Right ventricle myocardium inferior (tissue), 1 donor: ENCODE measurements around the gene NEFH. TPM values are rescaled to one million over a fixed set of nuclear protein-coding genes. Genes with fewer than 3 reads are reported as not detected.
A peak's percentile ranks its signal among the peaks of the same experiment; 100 is the strongest.

Experiments used
- ATAC-seq: fragments of 200-7000 bp; cut with Tn5 transposase; one replicate; pipeline ENCODE4 v1.9.1; 2020; ENCODE audit warnings: mild to moderate bottlenecking, moderate library complexity
- DNase-seq: peaks from one replicate; pipeline ENCODE4 v3.0.0; 2021; ENCODE audit errors: missing footprints
- intact Hi-C: fragments of 100-400 bp; cut with DNase I; formaldehyde crosslinking; loops from one replicate; pipeline ENCODE4 v1.11.0; 2022
- total RNA-seq: library from RNA; stranded (reverse); fragmentation: NEBNext Ultra II Directional; extraction: Animal tissue kit (Norgen Biotek cat#: 25700); gene quantifications from one replicate; pipeline ENCODE4 v1.2.1, GENCODE V29; 2021
- donor health status: DM: no; HTN: yes; CAD: no; lungs with severe emphysema.

The NEFH gene
- total RNA-seq, 1 donor from 2014 or later: 0.27 TPM

- peak; percentile 32 for ATAC-seq
- intact Hi-C loops: no loop called here
- DNase-seq: no peak
These were observed 22.3 kb upstream of the NEFH start for GRCh38 chr22:29457730-29458129.

DNA sequence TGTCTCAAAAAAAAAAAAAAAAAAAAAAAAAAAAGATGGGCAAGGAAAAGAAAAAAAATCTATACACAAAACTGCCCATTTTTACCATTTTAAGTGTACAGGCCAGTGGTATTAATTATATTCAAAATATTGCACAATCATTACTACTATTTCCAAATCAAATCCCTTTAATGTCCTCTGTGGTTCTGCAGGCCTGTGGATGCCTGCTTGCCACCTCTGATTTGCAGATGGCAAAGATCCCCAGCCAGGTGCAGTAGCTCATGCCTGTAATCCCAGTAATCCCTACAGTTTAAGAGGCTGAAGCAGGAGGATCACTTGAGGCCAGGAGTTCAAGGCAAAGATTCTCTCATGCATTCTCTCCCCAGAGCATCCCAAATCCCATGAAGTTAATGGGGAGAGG lies 21.5 kb upstream of the NEFH start:
- DNase-seq (no peak), ATAC-seq (no peak)
- intact Hi-C loops: no loop called here

DNA sequence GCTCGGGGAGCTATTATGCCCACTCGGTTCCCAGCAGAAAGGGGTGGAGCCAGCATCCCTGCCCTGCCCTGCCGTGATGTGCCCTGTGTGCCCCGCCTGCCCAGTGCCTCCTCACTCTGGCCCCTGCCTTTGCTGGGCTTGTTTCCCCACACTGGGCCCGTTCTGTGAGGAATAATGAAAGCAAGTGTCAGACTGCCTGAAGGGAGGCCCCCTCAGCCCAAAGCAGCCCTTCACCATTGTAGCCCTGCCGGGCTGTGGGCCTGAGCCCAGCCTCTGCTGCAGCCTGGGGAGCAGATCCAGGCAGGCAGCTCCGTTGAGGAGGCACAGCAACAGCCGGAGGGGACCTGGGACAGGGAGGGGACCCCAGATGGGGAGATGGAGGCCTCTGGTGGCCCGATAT lies 20.2 kb upstream of the NEFH start:
- DNase-seq (no peak), ATAC-seq (no peak)
- intact Hi-C loops: no loop called here

- intact Hi-C loops: no loop called here
- no peak for DNase-seq
- no peak for ATAC-seq
These were observed 18.8 kb upstream of the NEFH start for GRCh38 chr22:29461263-29461662.

GRCh38 chr22:29463629-29464028 lies 16.4 kb upstream of the NEFH start:
- DNase-seq (no peak), ATAC-seq (no peak)
- intact Hi-C loops: no loop called here

DNA sequence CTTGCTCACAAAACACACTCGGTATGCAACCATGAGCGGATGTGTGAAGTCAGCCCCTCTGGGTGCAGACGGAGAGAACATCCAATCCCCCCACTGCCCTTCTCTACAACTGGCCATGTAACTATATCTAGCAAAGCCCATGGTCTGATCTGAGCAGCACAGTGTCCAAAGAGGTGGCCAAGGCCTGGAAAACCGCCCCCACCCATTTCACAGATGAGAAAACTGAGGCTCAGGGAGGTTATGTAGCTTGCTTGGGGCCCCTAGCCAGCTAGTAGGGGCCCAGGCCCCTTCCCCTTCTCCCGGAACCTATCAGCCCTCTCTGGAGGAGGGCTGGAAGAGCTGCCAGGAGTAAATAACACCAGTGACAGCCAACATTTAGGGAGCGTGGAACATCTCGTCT lies 15.4 kb upstream of the NEFH start:
- DNase-seq: no peak
- ATAC-seq: no peak

DNA sequence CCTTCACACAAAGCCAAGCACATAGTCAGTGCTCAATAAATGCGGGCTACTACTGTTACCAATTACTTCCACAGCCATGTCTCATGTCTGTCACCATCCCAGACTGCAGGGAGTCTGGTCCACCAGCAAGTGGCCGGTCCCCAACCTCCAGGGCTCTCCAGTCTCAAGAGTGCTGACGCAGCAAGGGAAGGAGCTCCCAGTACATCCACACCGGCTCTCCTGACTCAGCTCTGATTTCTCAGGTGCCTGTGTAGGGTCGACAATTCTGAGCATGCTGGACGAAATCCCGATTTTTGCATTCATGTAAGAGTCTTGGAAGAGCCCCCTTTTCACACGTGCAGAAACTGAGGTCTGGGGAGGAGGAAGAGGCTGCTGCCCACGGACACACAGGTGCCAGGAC lies 10.3 kb upstream of the NEFH start:
- ATAC-seq (no peak), DNase-seq (no peak)
- intact Hi-C loops: no loop called here

More for the DNA sequence above, 15.4 kb upstream of the NEFH start:
- intact Hi-C loops: no loop called here

DNA sequence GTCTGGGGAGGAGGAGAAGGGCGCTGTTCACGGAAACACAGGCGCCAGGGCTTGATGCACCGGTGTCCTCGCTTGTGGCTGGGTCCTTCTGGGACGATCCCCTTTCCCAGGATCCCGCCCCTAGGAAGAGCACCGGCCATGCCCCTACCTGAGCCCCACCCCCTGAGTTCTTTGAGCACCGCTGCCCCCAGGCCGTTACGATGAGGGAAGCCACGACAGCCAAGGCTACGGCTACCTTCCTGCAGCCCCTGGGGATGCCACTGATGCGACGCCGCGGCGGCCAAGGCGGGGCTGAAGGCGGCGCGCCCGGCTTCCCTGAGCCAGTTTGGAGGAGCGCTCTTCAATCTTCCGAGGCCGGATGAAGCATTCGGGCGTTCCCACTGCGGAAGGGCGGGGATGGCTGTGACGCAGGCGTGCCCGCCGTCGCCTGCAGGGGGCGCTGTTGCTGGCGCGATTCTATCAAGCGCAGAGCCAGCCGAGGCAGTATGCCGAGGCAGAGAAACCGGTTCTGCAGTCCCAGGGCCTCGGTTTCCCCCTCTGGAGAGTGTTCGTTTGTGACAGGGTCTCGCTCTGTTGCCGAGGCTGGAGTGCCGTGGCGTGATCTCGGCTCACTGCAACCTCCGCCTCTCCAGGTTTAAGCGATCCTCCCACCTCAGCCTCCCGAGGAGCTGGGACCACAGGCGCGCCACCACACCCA lies 9.7 kb upstream of the NEFH start:
- ATAC-seq: peak; percentile 63
- intact Hi-C loops: no loop called here

DNA sequence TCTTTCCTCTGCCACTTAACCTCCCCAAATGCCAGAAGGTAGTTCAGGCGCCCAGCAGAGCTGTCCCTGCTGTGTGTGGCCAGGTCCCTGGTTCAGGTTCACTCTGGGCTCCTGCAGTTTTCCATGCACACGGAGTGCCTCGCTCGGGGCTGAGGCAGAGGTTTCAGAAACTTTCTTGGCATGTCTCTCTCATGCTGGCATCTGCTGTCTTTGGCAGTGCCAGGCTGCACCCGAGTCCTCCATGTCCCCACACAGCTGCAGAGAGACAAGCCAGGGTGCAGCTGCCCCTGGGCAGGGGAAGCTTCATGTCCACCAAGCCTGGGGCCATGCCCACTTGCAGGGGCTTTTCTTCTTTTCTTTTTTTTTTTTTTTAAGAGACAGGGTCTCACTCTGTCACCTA lies 7.0 kb upstream of the NEFH start:
- no peak for ATAC-seq
- intact Hi-C loops: no loop called here
- no peak for DNase-seq

More for the DNA sequence above, 9.7 kb upstream of the NEFH start:
- peak; percentile 78 for DNase-seq

GRCh38 chr22:29475550-29475949 lies 4.5 kb upstream of the NEFH start:
- DNase-seq (no peak), ATAC-seq (no peak)
- intact Hi-C loops: no loop called here

DNA sequence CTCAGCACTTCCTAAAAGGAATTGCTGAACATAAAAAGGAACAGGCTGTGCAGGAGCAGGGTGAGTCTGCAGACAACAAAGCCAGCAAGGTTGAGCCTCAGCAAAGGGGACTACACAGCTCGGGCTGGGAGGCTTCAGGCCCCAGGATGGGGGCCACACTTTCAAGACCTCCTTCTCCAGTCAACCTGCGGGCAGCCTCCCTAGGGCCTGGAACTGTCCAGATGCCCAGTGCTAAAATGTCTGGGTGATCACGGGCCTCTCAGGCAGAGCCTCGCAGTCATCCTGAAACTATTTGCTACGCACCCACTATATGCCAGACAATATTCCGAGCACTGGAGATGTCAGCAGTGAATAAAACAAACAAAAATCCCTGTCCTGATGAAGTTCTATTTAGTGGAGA lies 3.9 kb upstream of the NEFH start:
- intact Hi-C loops: no loop called here
- ATAC-seq: no peak
- no peak for DNase-seq

DNA sequence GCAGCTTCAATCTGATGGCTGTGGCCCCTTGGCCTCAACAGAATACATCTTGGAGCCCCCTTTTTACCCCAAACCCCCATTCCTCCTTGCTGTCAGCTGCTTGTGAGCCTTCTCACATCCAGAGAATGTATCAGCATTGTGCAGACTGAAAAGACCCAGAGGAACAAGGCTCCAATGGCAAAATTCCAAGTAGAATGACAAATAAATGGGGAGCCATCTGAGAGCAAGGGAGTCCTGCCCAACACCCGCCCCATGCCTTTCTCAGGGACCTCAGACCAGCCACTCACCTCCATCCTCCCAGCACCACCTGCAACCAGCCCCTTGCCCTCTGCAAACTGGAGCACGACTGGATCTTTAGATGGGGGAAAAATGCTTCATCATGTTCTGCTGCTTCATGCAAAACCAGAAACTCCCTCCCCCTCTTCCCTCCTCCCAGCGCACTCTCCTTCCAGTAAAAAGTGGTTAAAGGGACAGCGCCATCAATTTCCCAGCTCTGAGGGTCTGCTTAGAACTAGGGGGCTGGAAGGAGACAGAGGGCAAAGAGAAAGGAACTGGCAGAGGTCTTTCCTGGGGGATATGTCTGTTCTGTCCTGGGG lies 2.2 kb upstream of the NEFH start:
- ATAC-seq (no peak), DNase-seq (no peak)
- intact Hi-C loops: no loop called here

DNA sequence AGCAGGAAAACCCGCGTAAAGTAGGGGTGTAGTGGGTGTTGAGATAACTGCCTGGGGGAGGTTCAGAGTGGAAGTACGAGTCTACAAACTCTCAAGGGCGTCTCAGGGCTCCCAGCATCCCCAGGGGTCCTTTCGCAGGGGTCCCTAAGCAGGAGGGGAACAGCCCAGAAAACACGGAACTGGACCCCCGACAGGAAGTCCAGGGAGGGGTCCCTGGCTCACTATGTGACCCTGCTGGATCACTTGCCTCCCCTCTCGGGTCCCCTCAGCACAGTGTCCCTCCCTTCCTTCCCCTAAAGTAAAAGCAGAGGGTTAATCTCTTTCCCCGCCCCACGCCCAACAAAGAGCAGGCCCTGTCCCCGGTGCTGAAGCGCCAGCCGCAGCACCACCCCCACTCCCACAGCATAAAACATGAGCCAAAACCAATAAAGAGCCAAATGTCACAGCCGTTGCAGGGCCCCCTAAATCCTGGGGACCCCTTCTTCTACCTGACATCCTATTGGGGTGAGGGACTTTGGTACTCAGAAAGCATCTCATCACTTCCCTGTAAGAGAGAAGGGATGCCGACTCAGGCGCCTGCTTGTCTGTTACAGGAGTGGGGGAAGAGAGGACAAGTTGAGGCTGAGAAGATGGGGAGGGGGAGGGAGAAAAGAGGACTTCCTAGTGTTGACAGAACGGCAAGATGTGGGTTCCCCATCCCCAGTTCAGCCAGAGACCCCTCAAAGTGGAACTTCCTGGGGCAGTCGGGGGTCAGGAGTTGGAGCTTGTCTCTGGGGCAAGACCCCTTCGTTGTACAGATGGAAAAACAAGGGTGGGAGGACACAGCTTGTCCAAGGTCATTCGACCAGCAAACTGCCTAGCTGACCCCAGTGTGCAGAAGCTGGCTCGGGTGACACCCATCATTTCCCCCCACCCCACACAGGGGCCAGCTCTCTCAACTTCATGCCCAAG lies 1.4 kb upstream of the NEFH start:
- ATAC-seq (no peak), DNase-seq (no peak)
- intact Hi-C loops: no loop called here

DNA sequence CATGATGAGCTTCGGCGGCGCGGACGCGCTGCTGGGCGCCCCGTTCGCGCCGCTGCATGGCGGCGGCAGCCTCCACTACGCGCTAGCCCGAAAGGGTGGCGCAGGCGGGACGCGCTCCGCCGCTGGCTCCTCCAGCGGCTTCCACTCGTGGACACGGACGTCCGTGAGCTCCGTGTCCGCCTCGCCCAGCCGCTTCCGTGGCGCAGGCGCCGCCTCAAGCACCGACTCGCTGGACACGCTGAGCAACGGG lies 169 bp downstream of the NEFH start:
- DNase-seq (no peak), ATAC-seq (no peak)
- intact Hi-C loops: no loop called here

GRCh38 chr22:29480512-29481264 lies 670 bp downstream of the NEFH start:
- peak; percentile 40 for ATAC-seq

GRCh38 chr22:29481265-29482000 lies 1.4 kb downstream of the NEFH start:
- intact Hi-C loops: no loop called here
- DNase-seq: no peak
- ATAC-seq: no peak

More at GRCh38 chr22:29480512-29481264, 670 bp downstream of the NEFH start:
- intact Hi-C loops: no loop called here
- no peak for DNase-seq

DNA sequence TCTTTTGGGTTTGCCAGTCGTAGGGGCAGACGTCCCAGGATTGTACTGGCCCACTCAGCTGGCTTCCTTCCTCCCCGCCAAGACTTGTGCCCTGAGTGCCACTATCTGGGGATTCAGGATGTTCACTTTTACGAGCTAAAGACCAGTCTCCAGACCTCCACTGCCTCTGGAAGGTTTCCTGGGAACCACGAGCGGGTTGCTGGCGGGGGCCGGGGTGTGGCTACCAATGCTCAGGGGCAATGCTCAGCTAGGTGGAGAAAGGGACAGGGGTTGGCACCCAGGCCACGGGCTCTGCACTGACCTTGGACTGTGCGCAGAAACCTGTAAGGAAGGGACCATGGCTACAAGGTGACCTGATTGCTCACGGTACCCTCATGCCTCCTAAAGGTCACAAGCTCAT lies 2.2 kb downstream of the NEFH start:
- no peak for ATAC-seq
- intact Hi-C loops: no loop called here
- DNase-seq: no peak

- DNase-seq: no peak
- intact Hi-C loops: no loop called here
- ATAC-seq: no peak
These were observed 2.7 kb downstream of the NEFH start for GRCh38 chr22:29482726-29483125.

DNA sequence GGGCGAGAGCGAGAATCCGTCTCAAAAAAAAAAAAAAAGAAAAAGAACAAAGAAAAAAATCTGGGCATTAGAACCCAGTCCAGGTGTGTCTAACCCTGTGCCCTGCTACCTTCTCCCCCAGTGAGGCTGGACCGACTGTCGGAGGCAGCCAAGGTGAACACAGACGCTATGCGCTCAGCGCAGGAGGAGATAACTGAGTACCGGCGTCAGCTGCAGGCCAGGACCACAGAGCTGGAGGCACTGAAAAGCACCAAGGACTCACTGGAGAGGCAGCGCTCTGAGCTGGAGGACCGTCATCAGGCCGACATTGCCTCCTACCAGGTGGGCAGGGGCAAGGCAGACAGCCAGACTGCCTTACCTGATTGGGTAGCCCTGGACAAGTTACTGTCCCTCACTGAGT lies 3.2 kb downstream of the NEFH start:
- no peak for DNase-seq
- no peak for ATAC-seq
- intact Hi-C loops: no loop called here
